H1 (cell line): ENCODE measurements around the gene OR5J2. TPM values are rescaled to one million over a fixed set of nuclear protein-coding genes. Genes with fewer than 3 reads are reported as not detected.

Source experiments
- CTCF ChIA-PET: fragments of 300-600 bp; sonication (Branson Sonifier 250); formaldehyde crosslinking; loops from one replicate; lab custom pipeline; 2021; ENCODE audit not compliant: partially characterized antibody; lab: Charles Lee
- POLR2A ChIA-PET: fragments of 300-600 bp; sonication (Branson Sonifier 250); formaldehyde crosslinking; loops from one replicate; lab custom pipeline; 2021; ENCODE audit warnings: inconsistent platforms; ENCODE audit not compliant: partially characterized antibody; lab: Charles Lee
- DNase-seq, 2 experiments: peaks; one replicate each; pipeline versions ENCODE4 v3.0.0 to v3.0.0-alpha.2; 2010 to 2022; ENCODE audit warnings: low spot score in 2 of 2, low read depth in 1 of 2, mixed read lengths in 1 of 2
- FAIRE-seq: peaks from 2 replicates; lab custom pipeline; 2011; peaks lifted over from hg19 to GRCh38; lab: Jason Lieb, UNC
- H2AFZ ChIP-seq: 2 replicates; pipeline ENCODE4 v1.8.1; 2012; ENCODE audit warnings: low read length, inconsistent platforms
- H2AK5ac ChIP-seq: 2 replicates; pipeline ENCODE4 v1.6.1; 2013; ENCODE audit warnings: low read depth, low read length
- H2BK120ac ChIP-seq: replicated peaks from 2 replicates; pipeline ENCODE3; 2013; ENCODE audit warnings: low read depth, low read length, inconsistent platforms
- H2BK12ac ChIP-seq: 2 replicates; pipeline ENCODE4 v1.6.1; 2013; ENCODE audit warnings: low read depth, low read length
- H2BK15ac ChIP-seq: 2 replicates; pipeline ENCODE4 v1.6.1; 2013; ENCODE audit warnings: low read length
- H2BK20ac ChIP-seq: 2 replicates; pipeline ENCODE4 v1.6.1; 2013; ENCODE audit warnings: low read length
- H2BK5ac ChIP-seq: 2 replicates; pipeline ENCODE4 v1.6.1; 2013; ENCODE audit warnings: low read depth, low read length
- H3K14ac ChIP-seq: 2 replicates; pipeline ENCODE4 v1.6.1; 2013; ENCODE audit warnings: inconsistent platforms; ENCODE audit not compliant: insufficient read length
- H3K18ac ChIP-seq: 2 replicates; pipeline ENCODE4 v1.6.1; 2013; ENCODE audit warnings: low read length; ENCODE audit errors: extremely low read depth
- H3K23ac ChIP-seq: 2 replicates; pipeline ENCODE4 v1.6.1; 2013; ENCODE audit warnings: inconsistent platforms; ENCODE audit not compliant: insufficient read length
- H3K23me2 ChIP-seq: 2 replicates; pipeline ENCODE4 v1.6.1; 2013; ENCODE audit warnings: low read depth, low read length
- H3K27ac ChIP-seq: 2 replicates; pipeline ENCODE4 v1.6.1; 2011; ENCODE audit warnings: low read depth, low read length, inconsistent platforms
- H3K27me3 ChIP-seq, 4 experiments: replicated peaks in 1 of 4; 1 replicate in 1 of 4; 2 replicates in 3 of 4; pipeline versions ENCODE4 v1.6.1 to v1.8.1; 2011 to 2013; ENCODE audit warnings: low read length in 3 of 4, mild to moderate bottlenecking in 3 of 4, inconsistent platforms in 2 of 4, mixed read lengths in 2 of 4, moderate library complexity in 1 of 4; ENCODE audit not compliant: control insufficient read depth in 3 of 4, insufficient read depth in 3 of 4; ENCODE audit errors: extremely low read depth in 1 of 4
- H3K36me3 ChIP-seq, 4 experiments: 2 replicates each; pipeline versions ENCODE4 v1.6.1 to v1.8.1; 2011 to 2013; ENCODE audit warnings: mild to moderate bottlenecking in 4 of 4, low read length in 3 of 4, moderate library complexity in 2 of 4, control low read depth in 1 of 4, inconsistent platforms in 1 of 4; ENCODE audit not compliant: insufficient read depth in 4 of 4, control insufficient read depth in 2 of 4
- H3K4ac ChIP-seq: replicated peaks from 2 replicates; pipeline ENCODE3; 2013; ENCODE audit warnings: low read length, low read depth, mixed read lengths, inconsistent platforms; ENCODE audit not compliant: insufficient read length
- H3K4me1 ChIP-seq, 4 experiments: replicated peaks in 1 of 4; 1 replicate in 1 of 4; 2 replicates in 3 of 4; pipeline versions ENCODE4 v1.6.1 to v1.8.1; 2011 to 2013; ENCODE audit warnings: low read length in 3 of 4, inconsistent platforms in 2 of 4, mixed read lengths in 1 of 4; ENCODE audit not compliant: insufficient read depth in 4 of 4, control insufficient read depth in 3 of 4
- H3K4me2 ChIP-seq, 2 experiments: 2 replicates each; pipeline versions ENCODE4 v1.6.1 to v1.8.1; 2011 to 2013; ENCODE audit warnings: low read depth in 2 of 2, low read length in 2 of 2, control low read depth in 1 of 2, inconsistent platforms in 1 of 2, mild to moderate bottlenecking in 1 of 2; ENCODE audit not compliant: insufficient read depth in 1 of 2
- H3K4me3 ChIP-seq, 4 experiments: fragments of 200-600, 300-600 bp in 1 of 4; sonication (generic), shearing (Covaris generic), sonication (Bioruptor Twin) in 1 of 4; 2 replicates each; pipeline versions ENCODE4 v1.5.1 to v1.8.1; 2011 to 2016; ENCODE audit warnings: low read length in 4 of 4, low read depth in 3 of 4, control low read depth in 2 of 4, inconsistent platforms in 2 of 4, mild to moderate bottlenecking in 2 of 4, mixed read lengths in 1 of 4, moderate library complexity in 1 of 4; ENCODE audit not compliant: insufficient read depth in 2 of 4; ENCODE audit errors: extremely low read depth in 1 of 4
- H3K56ac ChIP-seq: replicated peaks from 2 replicates; pipeline ENCODE3; 2013; ENCODE audit warnings: low read depth, mild to moderate bottlenecking, mixed read lengths, low read length, inconsistent platforms; ENCODE audit not compliant: insufficient read length
- H3K79me1 ChIP-seq: 2 replicates; pipeline ENCODE4 v1.6.1; 2013; ENCODE audit warnings: low read depth, low read length, control low read depth
- H3K79me2 ChIP-seq, 2 experiments: 2 replicates each; pipeline versions ENCODE4 v1.6.1 to v1.8.1; 2012 to 2013; ENCODE audit warnings: low read length in 2 of 2, mild to moderate bottlenecking in 2 of 2, inconsistent platforms in 1 of 2; ENCODE audit not compliant: insufficient read depth in 2 of 2, control insufficient read depth in 1 of 2
- H3K9ac ChIP-seq, 4 experiments: replicated peaks in 1 of 4; 1 replicate in 1 of 4; 2 replicates in 3 of 4; pipeline versions ENCODE4 v1.6.1 to v1.8.1; 2011 to 2013; ENCODE audit warnings: low read depth in 3 of 4, low read length in 3 of 4, control low read depth in 2 of 4, mild to moderate bottlenecking in 2 of 4, moderate library complexity in 2 of 4, inconsistent platforms in 1 of 4; ENCODE audit errors: extremely low read depth in 1 of 4
- H3K9me3 ChIP-seq, 2 experiments: 2 replicates each; pipeline versions ENCODE4 v1.6.1 to v1.8.1; 2012 to 2013; ENCODE audit warnings: mild to moderate bottlenecking in 2 of 2, moderate library complexity in 2 of 2, control low read depth in 1 of 2, inconsistent platforms in 1 of 2, low read depth in 1 of 2, low read length in 1 of 2, mixed read lengths in 1 of 2; ENCODE audit not compliant: insufficient read depth in 2 of 2
- H4K20me1 ChIP-seq, 2 experiments: replicated peaks in 1 of 2; 2 replicates each; pipeline versions ENCODE3 to v1.8.1; 2011 to 2013; ENCODE audit warnings: inconsistent platforms in 2 of 2, low read length in 2 of 2, mild to moderate bottlenecking in 1 of 2; ENCODE audit not compliant: insufficient read depth in 2 of 2, control insufficient read depth in 1 of 2
- H4K5ac ChIP-seq: 2 replicates; pipeline ENCODE4 v1.6.1; 2013; ENCODE audit warnings: low read length, low read depth, mixed read lengths, inconsistent platforms; ENCODE audit not compliant: insufficient read length
- H4K8ac ChIP-seq: 2 replicates; pipeline ENCODE4 v1.8.0; 2013; ENCODE audit warnings: mild to moderate bottlenecking, moderate library complexity, low read length, inconsistent platforms; ENCODE audit not compliant: insufficient read depth; ENCODE audit errors: extremely low read depth
- H4K91ac ChIP-seq: replicated peaks from 2 replicates; pipeline ENCODE3; 2013; ENCODE audit warnings: low read length, mixed read lengths, inconsistent platforms; ENCODE audit not compliant: insufficient read length
- CBX5 ChIP-seq: fragments of 300-800, 300-1000 bp; sonication (generic); IDR thresholded peaks from 2 replicates; pipeline ENCODE4 v1.7.1; 2016; ENCODE audit warnings: antibody characterized with exemption, low read length, low read depth
- FOSL1 ChIP-seq: IDR thresholded peaks from 2 replicates; pipeline ENCODE4 v1.6.1; 2011; ENCODE audit warnings: mild to moderate bottlenecking, low read depth, low read length, moderate library complexity; ENCODE audit not compliant: insufficient read depth
- HDAC6 ChIP-seq: IDR thresholded peaks from one replicate; pipeline ENCODE4 v1.7.1; 2012; ENCODE audit warnings: low read depth, mild to moderate bottlenecking, inconsistent platforms, low read length, moderate library complexity
- JUN ChIP-seq: IDR thresholded peaks from 2 replicates; pipeline ENCODE4 v1.6.1; 2011; ENCODE audit warnings: low read depth, mild to moderate bottlenecking, improper control_type of control experiment, low read length
- MAX ChIP-seq: IDR thresholded peaks from 2 replicates; pipeline ENCODE4 v1.6.1; 2012; ENCODE audit warnings: inconsistent platforms
- NRF1 ChIP-seq: IDR thresholded peaks from 2 replicates; pipeline ENCODE4 v1.6.1; 2011; ENCODE audit warnings: mild to moderate bottlenecking, low read depth, low read length, improper control_type of control experiment
- TEAD4 ChIP-seq: IDR thresholded peaks from 2 replicates; pipeline ENCODE4 v1.6.1; 2012; ENCODE audit warnings: low read depth, low read length, inconsistent platforms, mixed read lengths
- WGBS, 2 experiments: shearing (Covaris generic) in 1 of 2; methylation state at CpG; one replicate each; pipeline versions ENCODE4 v1.1.6 to v1.1.7; 2013 to 2015; ENCODE audit warnings: low lambda C conversion rate in 2 of 2, mixed read lengths in 2 of 2, inconsistent platforms in 1 of 2, low coverage in 1 of 2, missing lambda C conversion rate in 1 of 2; ENCODE audit not compliant: insufficient replicate concordance in 2 of 2, insufficient coverage in 1 of 2, insufficient read length in 1 of 2; ENCODE audit errors: extremely low coverage in 1 of 2, missing lambda C conversion rate in 1 of 2; 5-methylcytosine and 5-hydroxymethylcytosine counted together
- long read RNA-seq, 2 experiments: library from RNA in 1 of 2; library from capped mRNA in 1 of 2; stranded (forward); transcript quantifications; one replicate each; pipeline ENCODE4 v2.0.0, GENCODE V29; 2021; ENCODE audit warnings: inconsistent platforms in 1 of 2
- polyA minus RNA-seq, 3 experiments: library from RNA; depleted of rRNA, polyadenylated mRNA; stranded (reverse); fragments of >200 nt; gene quantifications; 1 replicate in 2 of 3; 2 replicates in 1 of 3; pipeline ENCODE4 v1.2.3, GENCODE V29; 2011
- polyA plus RNA-seq, 7 experiments: library from polyadenylated mRNA; depleted of rRNA in 3 of 7; stranded (reverse) in 5 of 7; unstranded in 2 of 7; fragments of >200 nt in 5 of 7; fragments of 200-250 nt in 2 of 7; gene quantifications; 1 replicate in 5 of 7; 2 replicates in 1 of 7; 4 replicates in 1 of 7; pipeline versions ENCODE4 v1.2.1 to v1.2.3, GENCODE V29; 2011 to 2013; ENCODE audit warnings: missing spikeins in 2 of 7, mixed read lengths in 2 of 7
- total RNA-seq: library from RNA; stranded (reverse); fragmentation: NEBNext Ultra II Directional; extraction: Animal tissue kit (Norgen Biotek cat#: 25700); gene quantifications from 2 replicates; pipeline ENCODE4 v1.2.1, GENCODE V29; 2021

The OR5J2 gene
- not detected in 2 replicates for total RNA-seq
- polyA plus RNA-seq (2011; rRNA removed), result not detected in 2 replicates
- polyA plus RNA-seq (2011; cell fraction: cytosol; rRNA removed), result not detected
- not detected for polyA plus RNA-seq (2011; cell fraction: nucleus; rRNA removed)
- not detected in 4 replicates for polyA plus RNA-seq (2012, experiment 1 of 2)
- not detected for polyA plus RNA-seq (2012, experiment 2 of 2)
- not detected for polyA plus RNA-seq (2013, experiment 1 of 2)
- polyA plus RNA-seq (2013, experiment 2 of 2), result not detected
- polyA minus RNA-seq (2011; rRNA and poly(A)+ RNA removed), result not detected in 2 replicates
- not detected for polyA minus RNA-seq (2011; cell fraction: cytosol; rRNA and poly(A)+ RNA removed)
- polyA minus RNA-seq (2011; cell fraction: nucleus; rRNA and poly(A)+ RNA removed), result not detected
- long read RNA-seq, experiment 1, result 0 reads
- long read RNA-seq, experiment 2, result 0 reads

GRCh38 chr11:56176318-56176717 is at the start of gene OR5J2:
OR5J2 (plus strand) TSS chr11:56176618; CDS start chr11:56176618, 0 bp downstream.
- no peak within 1 kb of the TSS for H4K5ac ChIP-seq
- H2BK15ac ChIP-seq, result no peak within 1 kb of the TSS
- ChIA-PET POLR2A (no interaction called here), CTCF (interaction anchor here (0.6 kb wide), 1 partner anchor 132 kb away, joined by 3 read pairs; no protein-coding TSS in a partner anchor)
- H4K20me1 ChIP-seq, result no peaks in the 10 kb centered on the region
- no peak within 1 kb of the TSS for H3K27ac ChIP-seq
- no peak within 1 kb of the TSS for H3K9ac ChIP-seq
- H2BK5ac ChIP-seq, result no peak within 1 kb of the TSS
- no peaks in the 10 kb centered on the region for H3K79me1 ChIP-seq
- H2AFZ ChIP-seq, result peak within 1 kb of the TSS; percentile 49; the same call in 1 of the 2 replicates
- H2BK20ac ChIP-seq, result no peak within 1 kb of the TSS
- no peak within 1 kb of the TSS for H2BK12ac ChIP-seq
- FAIRE-seq, result no peak
- no peak within 1 kb of the TSS for H3K18ac ChIP-seq
- H3K4me2 ChIP-seq, result no peak within 1 kb of the TSS
- DNase-seq, result no peak
- H2BK120ac ChIP-seq, result no peak within 1 kb of the TSS
- 96% methylated on average over 1 of the region's 1 CpG; no CpG with 5 or more reads in 1 of the 2 experiments for WGBS, 2 experiments
- H3K56ac ChIP-seq, result no peak within 1 kb of the TSS
- no peak within 1 kb of the TSS for H2AK5ac ChIP-seq
- H3K79me2 ChIP-seq, result no peaks in the 10 kb centered on the region
- no peak within 1 kb of the TSS for H3K14ac ChIP-seq
- H4K91ac ChIP-seq, result no peak within 1 kb of the TSS
- H4K8ac ChIP-seq, result no peak within 1 kb of the TSS
- H3K27me3 ChIP-seq, result no peaks in the 10 kb centered on the region
- H3K23me2 ChIP-seq, result no peaks in the 10 kb centered on the region
- no peak within 1 kb of the TSS for H3K4me3 ChIP-seq
- TF ChIP-seq CBX5 (no peak), NRF1 (no peak), TEAD4 (no peak), JUN (no peak), HDAC6 (no peak), FOSL1 (no peak), MAX (no peak)
- H3K4me1 ChIP-seq, result no peaks in the 10 kb centered on the region
- peaks cover 7% of the 10 kb centered on the region in 2 experiments; a peak in 3 of 4 replicates for H3K9me3 ChIP-seq
- no peak within 1 kb of the TSS for H3K23ac ChIP-seq
- H3K36me3 ChIP-seq, result no peaks in the 10 kb centered on the region
- H3K4ac ChIP-seq, result no peak within 1 kb of the TSS
